Transverse colon (tissue), 3 donors: ENCODE measurements around the gene CYP4F11.

ENCODE experiments used
- EP300 ChIP-seq: sonication (generic); formaldehyde crosslinking; IDR thresholded peaks from one replicate; pipeline ENCODE4 v1.6.1; 2017; ENCODE audit warnings: antibody characterized with exemption, low read depth
- POLR2A ChIP-seq: fragments of 450-650 bp; IDR thresholded peaks from one replicate; pipeline ENCODE4 v1.6.1; 2016; ENCODE audit warnings: antibody characterized with exemption, mild to moderate bottlenecking, moderate library complexity
- TF ChIP-seq, protein P1 (sequence below), 5 experiments: fragments of 200-600 bp in 3 of 5; fragments of 450-650 bp in 2 of 5; sonication (generic) in 3 of 5; IDR thresholded peaks; 1 replicate in 2 of 5; 2 replicates in 3 of 5; pipeline ENCODE4 v1.5.1; 2016 to 2017; ENCODE audit warnings: antibody characterized with exemption in 5 of 5, inconsistent platforms in 3 of 5, mild to moderate bottlenecking in 2 of 5, moderate library complexity in 1 of 5

DNA sequence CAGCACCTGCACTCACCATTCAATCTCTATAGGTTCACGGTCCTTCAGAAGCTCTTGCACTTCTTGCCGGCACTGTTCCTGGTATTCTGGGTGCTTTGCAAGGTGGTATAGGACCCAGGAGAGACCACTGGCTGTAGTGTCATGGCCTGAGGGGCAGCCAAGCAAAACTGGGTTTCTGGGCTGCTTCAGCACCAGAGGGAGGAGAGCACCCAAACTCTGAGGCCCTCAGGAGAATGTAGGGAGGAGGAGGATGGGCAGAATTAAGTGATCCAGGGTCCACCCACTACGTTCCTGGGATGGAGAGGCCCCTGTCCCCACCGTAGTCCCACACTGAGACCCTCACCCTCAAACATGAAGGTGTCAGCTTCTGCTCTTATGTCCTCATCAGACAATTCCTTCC lies 12.3 kb downstream of the CYP4F11 start:
- TF ChIP-seq, protein P1, sequence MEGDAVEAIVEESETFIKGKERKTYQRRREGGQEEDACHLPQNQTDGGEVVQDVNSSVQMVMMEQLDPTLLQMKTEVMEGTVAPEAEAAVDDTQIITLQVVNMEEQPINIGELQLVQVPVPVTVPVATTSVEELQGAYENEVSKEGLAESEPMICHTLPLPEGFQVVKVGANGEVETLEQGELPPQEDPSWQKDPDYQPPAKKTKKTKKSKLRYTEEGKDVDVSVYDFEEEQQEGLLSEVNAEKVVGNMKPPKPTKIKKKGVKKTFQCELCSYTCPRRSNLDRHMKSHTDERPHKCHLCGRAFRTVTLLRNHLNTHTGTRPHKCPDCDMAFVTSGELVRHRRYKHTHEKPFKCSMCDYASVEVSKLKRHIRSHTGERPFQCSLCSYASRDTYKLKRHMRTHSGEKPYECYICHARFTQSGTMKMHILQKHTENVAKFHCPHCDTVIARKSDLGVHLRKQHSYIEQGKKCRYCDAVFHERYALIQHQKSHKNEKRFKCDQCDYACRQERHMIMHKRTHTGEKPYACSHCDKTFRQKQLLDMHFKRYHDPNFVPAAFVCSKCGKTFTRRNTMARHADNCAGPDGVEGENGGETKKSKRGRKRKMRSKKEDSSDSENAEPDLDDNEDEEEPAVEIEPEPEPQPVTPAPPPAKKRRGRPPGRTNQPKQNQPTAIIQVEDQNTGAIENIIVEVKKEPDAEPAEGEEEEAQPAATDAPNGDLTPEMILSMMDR (IDR thresholded peaks at IDR 0.05) = no peak
- TF ChIP-seq POLR2A (no peak), EP300 (no peak)
